Heart left ventricle (tissue), 16 donors: Measurements from ENCODE around the gene KRT31. TPM values are rescaled to one million over a fixed set of nuclear protein-coding genes. Genes with fewer than 3 reads are reported as not detected.
A peak's percentile ranks its signal among the peaks of the same experiment; 100 is the strongest.

ENCODE experiments used
- ATAC-seq, 4 donors: fragments of 200-7000 bp; cut with Tn5 transposase; one replicate each; pipeline ENCODE4 v1.9.1; 2020 to 2022; ENCODE audit warnings: moderate library complexity in 4 of 4, mild to moderate bottlenecking in 3 of 4, moderate number of reproducible peaks in 1 of 4
- DNase-seq, 5 donors: peaks; one replicate each; pipeline ENCODE4 v3.0.0-alpha.2; 2020
- H3K27ac ChIP-seq, 12 donors: fragments of 200-600 bp; sonication (generic) in 4 of 12; one replicate each; pipeline versions ENCODE4 v1.5.0 to v1.8.0; 2016 to 2022; ENCODE audit warnings: mild to moderate bottlenecking in 2 of 12
- H3K27me3 ChIP-seq, 9 donors: fragments of 200-600 bp; sonication (generic) in 2 of 9; one replicate each; pipeline versions ENCODE4 v1.5.1 to v1.8.0; 2016 to 2022; ENCODE audit warnings: mild to moderate bottlenecking in 3 of 9
- H3K36me3 ChIP-seq, 9 donors: fragments of 200-600 bp; sonication (generic) in 2 of 9; one replicate each; pipeline versions ENCODE4 v1.5.0 to v1.8.0; 2018 to 2022; ENCODE audit warnings: mild to moderate bottlenecking in 2 of 9
- H3K4me1 ChIP-seq, 12 donors: fragments of 200-600 bp; sonication (generic) in 4 of 12; one replicate each; pipeline versions ENCODE4 v1.5.0 to v1.8.0; 2016 to 2022; ENCODE audit warnings: mild to moderate bottlenecking in 3 of 12
- H3K4me3 ChIP-seq, 12 donors: fragments of 200-600 bp; sonication (generic) in 4 of 12; one replicate each; pipeline versions ENCODE4 v1.5.0 to v1.8.0; 2017 to 2022; ENCODE audit warnings: mild to moderate bottlenecking in 9 of 12, moderate library complexity in 4 of 12
- H3K9me3 ChIP-seq, 12 donors: fragments of 200-600 bp; sonication (generic) in 4 of 12; one replicate each; pipeline versions ENCODE4 v1.5.0 to v1.8.0; 2016 to 2022; ENCODE audit warnings: mild to moderate bottlenecking in 1 of 12
- POLR2A ChIP-seq, 2 donors: fragments of 450-650 bp; IDR thresholded peaks; one replicate each; pipeline ENCODE4 v1.6.1; 2017; ENCODE audit warnings: antibody characterized with exemption in 2 of 2, mild to moderate bottlenecking in 2 of 2, moderate library complexity in 2 of 2
- WGBS, 4 donors: extraction: QIAGEN DNeasy Blood & Tissue Kit in 2 of 4; methylation state at CpG; one replicate each; pipeline versions ENCODE4 v1.1.5 to v1.1.7; 2013 to 2018; 5-methylcytosine and 5-hydroxymethylcytosine counted together
- intact Hi-C, 10 donors: fragments of 100-400 bp; cut with DNase I; formaldehyde crosslinking; loops; one replicate each; pipeline versions ENCODE4 v1.11.1 to v1.14.2; 2022
- polyA plus RNA-seq, 2 donors: library from polyadenylated mRNA; stranded (reverse); fragments of 200-250 nt; gene quantifications; one replicate each; pipeline ENCODE4 v1.2.3, GENCODE V29; 2013
- total RNA-seq, 9 donors: library from RNA; depleted of rRNA in 2 of 9; stranded (reverse); fragments of >200 nt in 2 of 9; fragmentation: NEBNext Ultra II Directional in 3 of 9; extraction: Animal tissue kit (Norgen Biotek cat#: 25700) in 3 of 9; gene quantifications; one replicate each; pipeline versions ENCODE4 v1.1.0 to v1.2.4, GENCODE V29; 2016 to 2023
- TF ChIP-seq, protein P1 (sequence below), 12 donors: fragments of 200-600 bp; sonication (generic) in 4 of 12; IDR thresholded peaks; one replicate each; pipeline versions ENCODE4 v1.5.0 to v1.8.0; 2018 to 2022; ENCODE audit warnings: antibody characterized with exemption in 12 of 12, mild to moderate bottlenecking in 5 of 12
- donor health status: ischemic (EF 13 %, LVEDD 7.1; RV severe dilation, severe dysfunction).
- donor health status: healthy with polysubstance abuse.
- donor health status: DM: no; HTN: yes; CAD: no.
- donor health status: DM: no; HTN: no; CAD: no.
- donor health status: ischemic (EF 25% LVEDD 6.9; RV normal size, moderate dysfunction).
- donor health status: ischemic (EF 25% LVEDD 5.7; RV mildly dilated, moderate dysfunction).
- donor health status: healthy.
- donor health status: DM: yes; HTN: yes; CAD: no.
- donor health status: ischemic (EF 35%, LVEDD 5.7; RV mildly dilated, moderate dysfunction).
- donor health status: nonischemic (EF 11% LVEDD 7.7; RV severe dilation, severe dysfunction).
- donor health status: DM: yes; HTN: yes; CAD: no.
- donor health status: PGD.
- donor health status: ischemic (EF 29% LVEDD 5.4; RV normal size, mild dysfunction).
- donor health status: nonischemic (EF 23%, LVEDD 6.1; RV moderate dilation, normal function).

Gene KRT31
- total and polyA plus RNA-seq, 11 donors, result not detected

DNA sequence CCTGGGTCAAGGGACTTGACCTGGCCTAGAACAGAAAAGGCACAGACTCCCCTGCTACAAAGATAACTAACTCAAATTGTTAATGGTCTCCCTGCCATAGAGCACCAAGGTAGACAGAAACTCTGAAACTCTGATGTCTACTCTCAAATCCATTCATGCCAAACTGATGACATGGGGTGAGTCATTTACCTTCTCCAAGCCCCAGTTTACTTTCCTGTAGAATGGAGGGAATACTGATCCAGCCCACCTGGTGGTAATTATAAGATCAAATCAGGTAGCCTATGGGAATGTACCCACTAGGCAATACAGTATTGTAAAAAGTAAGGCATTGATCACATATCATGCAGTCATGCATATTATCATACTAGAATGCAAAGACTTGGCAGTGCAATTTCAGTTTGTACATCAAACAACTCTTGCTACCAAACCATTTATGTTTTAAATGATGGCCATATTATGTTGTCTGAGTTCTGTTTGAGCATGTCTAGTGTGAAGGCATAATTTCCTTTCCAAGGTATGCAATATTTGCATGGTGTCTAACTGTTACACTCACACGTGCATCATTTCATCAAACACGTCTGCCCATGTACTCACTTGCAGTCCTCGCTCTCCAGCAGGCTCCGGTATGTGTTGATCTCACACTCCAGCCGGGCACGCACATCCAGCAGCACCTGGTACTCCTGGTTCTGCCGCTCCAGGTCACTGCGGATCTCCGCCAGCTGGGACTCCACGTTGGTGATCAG is 3.0 kb downstream of the KRT31 start:
- Histone ChIP-seq H3K9me3 (no peaks in the 10 kb centered on the region), H3K4me3 (no peak overlapping the region), H3K27me3 (peaks cover 0 to 8% (median 0%) of the 10 kb centered on the region in 9 donors), H3K4me1 (peaks cover 0 to 18% (median 4%) of the 10 kb centered on the region in 12 donors), H3K27ac (no peak overlapping the region), H3K36me3 (no peaks in the 10 kb centered on the region)
- 82 to 91% (median 85%) methylated on average over 6 to 10 of the region's 10 CpGs for WGBS, 4 donors
- intact Hi-C loops, result no loop called here
- no peak for TF ChIP-seq POLR2A (IDR thresholded peaks at IDR 0.05)
- TF ChIP-seq, protein P1, sequence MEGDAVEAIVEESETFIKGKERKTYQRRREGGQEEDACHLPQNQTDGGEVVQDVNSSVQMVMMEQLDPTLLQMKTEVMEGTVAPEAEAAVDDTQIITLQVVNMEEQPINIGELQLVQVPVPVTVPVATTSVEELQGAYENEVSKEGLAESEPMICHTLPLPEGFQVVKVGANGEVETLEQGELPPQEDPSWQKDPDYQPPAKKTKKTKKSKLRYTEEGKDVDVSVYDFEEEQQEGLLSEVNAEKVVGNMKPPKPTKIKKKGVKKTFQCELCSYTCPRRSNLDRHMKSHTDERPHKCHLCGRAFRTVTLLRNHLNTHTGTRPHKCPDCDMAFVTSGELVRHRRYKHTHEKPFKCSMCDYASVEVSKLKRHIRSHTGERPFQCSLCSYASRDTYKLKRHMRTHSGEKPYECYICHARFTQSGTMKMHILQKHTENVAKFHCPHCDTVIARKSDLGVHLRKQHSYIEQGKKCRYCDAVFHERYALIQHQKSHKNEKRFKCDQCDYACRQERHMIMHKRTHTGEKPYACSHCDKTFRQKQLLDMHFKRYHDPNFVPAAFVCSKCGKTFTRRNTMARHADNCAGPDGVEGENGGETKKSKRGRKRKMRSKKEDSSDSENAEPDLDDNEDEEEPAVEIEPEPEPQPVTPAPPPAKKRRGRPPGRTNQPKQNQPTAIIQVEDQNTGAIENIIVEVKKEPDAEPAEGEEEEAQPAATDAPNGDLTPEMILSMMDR (IDR thresholded peaks at IDR 0.05), result no peak
- no peak for DNase-seq
- no peak for ATAC-seq

- no peaks in the 10 kb centered on the region for H3K9me3 ChIP-seq
- H3K27ac ChIP-seq, result peak overlapping the region in 1 of 12 donors; percentile 24
- DNase-seq, result no peak
- no peak overlapping the region for H3K4me3 ChIP-seq
- WGBS, 4 donors, result 74 to 84% (median 81%) methylated on average over 10 of the region's 10 CpGs
- no peak for TF ChIP-seq POLR2A (IDR thresholded peaks at IDR 0.05)
- TF ChIP-seq, protein P1 (IDR thresholded peaks at IDR 0.05), result no peak
- ATAC-seq, result no peak
- H3K27me3 ChIP-seq, result peaks cover 0 to 8% (median 0%) of the 10 kb centered on the region in 9 donors
- intact Hi-C loops, result no loop called here
- peaks cover 0 to 18% (median 4%) of the 10 kb centered on the region in 12 donors for H3K4me1 ChIP-seq
- H3K36me3 ChIP-seq, result no peaks in the 10 kb centered on the region
Observed at GRCh38 chr17:41393826-41394225, 3.6 kb downstream of the KRT31 start.

GRCh38 chr17:41393294-41393693 is 4.1 kb downstream of the KRT31 start:
- ATAC-seq, result peak; percentile 58 to 97 (median 89)
- peak in 3 of 5 donors; percentile 18 to 50 (median 31) for DNase-seq
- Histone ChIP-seq H3K36me3 (no peaks in the 10 kb centered on the region), H3K9me3 (no peaks in the 10 kb centered on the region), H3K4me3 (no peak overlapping the region), H3K27ac (peak overlapping the region in 3 of 12 donors; percentile 13 to 24 (median 24)), H3K4me1 (peaks cover 0 to 18% (median 4%) of the 10 kb centered on the region in 12 donors), H3K27me3 (peaks cover 0 to 8% (median 0%) of the 10 kb centered on the region in 9 donors)
- WGBS, 4 donors, result 13 to 30% (median 20%) methylated on average over 5 of the region's 5 CpGs
- intact Hi-C loops, result no loop called here
- no peak for TF ChIP-seq POLR2A (IDR thresholded peaks at IDR 0.05)
- TF ChIP-seq, protein P1 (IDR thresholded peaks at IDR 0.05), result no peak

GRCh38 chr17:41392278-41392677 is 5.1 kb downstream of the KRT31 start:
- ATAC-seq (no peak), DNase-seq (no peak)
- H3K9me3 ChIP-seq, result peaks cover 0 to 4% (median 0%) of the 10 kb centered on the region in 12 donors
- WGBS, 4 donors, result 89 to 99% (median 98%) methylated on average over 1 of the region's 1 CpG
- H3K27ac ChIP-seq, result no peak overlapping the region
- no peak overlapping the region for H3K4me3 ChIP-seq
- peaks cover 0 to 18% (median 4%) of the 10 kb centered on the region in 12 donors for H3K4me1 ChIP-seq
- peaks cover 0 to 12% (median 0%) of the 10 kb centered on the region in 9 donors for H3K27me3 ChIP-seq
- H3K36me3 ChIP-seq, result no peaks in the 10 kb centered on the region
- TF ChIP-seq, protein P1 (IDR thresholded peaks at IDR 0.05), result no peak
- no peak for TF ChIP-seq POLR2A (IDR thresholded peaks at IDR 0.05)
- intact Hi-C loops, result no loop called here
